GM15510 (cell line): ENCODE measurements around the gene BOD1L1.

Source experiments
- POLR2A ChIP-seq: IDR thresholded peaks from 3 replicates; pipeline ENCODE4 v1.6.1; 2011; ENCODE audit warnings: borderline replicate concordance; ENCODE audit not compliant: insufficient read length; ENCODE audit errors: extremely low read depth

The BOD1L1 gene

DNA sequence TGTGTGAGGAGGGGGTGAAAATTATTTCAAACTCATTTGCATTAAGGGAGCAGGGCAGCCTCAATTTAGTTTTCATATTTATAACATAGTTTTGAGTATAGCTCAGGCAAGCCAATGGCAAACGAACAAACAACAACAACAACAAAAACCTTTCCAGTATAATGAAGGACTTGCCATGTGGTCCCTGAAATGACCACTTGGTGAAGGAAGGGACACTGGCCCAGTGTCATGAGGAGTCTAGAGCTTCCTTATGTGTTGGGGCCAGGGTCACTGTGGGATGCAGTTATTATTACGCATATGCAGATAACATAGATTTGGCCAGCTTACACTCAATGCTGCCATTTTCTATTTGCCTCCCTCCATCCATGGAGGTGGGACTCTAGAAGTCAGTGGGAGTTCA is 106.5 kb downstream of the BOD1L1 start:
- TF ChIP-seq POLR2A, result no peak
